GM12872 (cell line): ENCODE results near the gene UNC13A.

Source experiments
- CTCF ChIP-seq: IDR thresholded peaks from 3 replicates; pipeline ENCODE4 v1.5.1; 2011; ENCODE audit warnings: low read depth, mild to moderate bottlenecking, low read length, moderate library complexity; ENCODE audit not compliant: insufficient read depth

Gene UNC13A

GRCh38 chr19:17695198-17695597 is 7.0 kb upstream of the UNC13A start:
- TF ChIP-seq CTCF: no peak

GRCh38 chr19:17692566-17692965 is 4.4 kb upstream of the UNC13A start:
- TF ChIP-seq CTCF: no peak

GRCh38 chr19:17688853-17689595 is 870 bp upstream of the UNC13A start:
- no peak for TF ChIP-seq CTCF

- TF ChIP-seq CTCF: no peak
Observed at GRCh38 chr19:17687141-17687856, 855 bp downstream of the UNC13A start.

- no peak for TF ChIP-seq CTCF
Observed at GRCh38 chr19:17686592-17687024, 1.5 kb downstream of the UNC13A start.

- TF ChIP-seq CTCF: no peak
Observed at GRCh38 chr19:17686023-17686521, 2.1 kb downstream of the UNC13A start.

GRCh38 chr19:17685451-17686022 is 2.6 kb downstream of the UNC13A start:
- no peak for TF ChIP-seq CTCF
